PC-3 (cell line): ENCODE measurements around the gene POLD1. TPM values are rescaled to one million over a fixed set of nuclear protein-coding genes. Genes with fewer than 3 reads are reported as not detected.

Experiments
- ATAC-seq: fragments of 200-7000 bp; cut with Tn5 transposase; 2 replicates; pipeline ENCODE4 v1.9.1; 2020; ENCODE audit warnings: mild to moderate bottlenecking, moderate library complexity
- BruUV-seq: library from RNA; stranded (reverse); fragments of 400-500 nt; replicated peaks from 2 replicates; lab custom pipeline; 2021; lab: Mats Ljungman, UMichigan
- CTCF ChIA-PET: fragments of 300-600 bp; sonication (Branson Sonifier 250); formaldehyde crosslinking; loops from one replicate; lab custom pipeline; 2022; ENCODE audit warnings: antibody characterized with exemption; lab: Charles Lee
- POLR2A ChIA-PET: fragments of 300-600 bp; sonication (Branson Sonifier 250); formaldehyde crosslinking; loops from one replicate; lab custom pipeline; 2022; ENCODE audit warnings: antibody characterized with exemption; ENCODE audit not compliant: unreplicated experiment; lab: Charles Lee
- DNase-seq: peaks from one replicate; pipeline ENCODE4 v3.0.0-alpha.2; 2015
- H2AFZ ChIP-seq: fragments of 300-600 bp; sonication (generic); 2 replicates; pipeline ENCODE4 v1.6.0; 2016; ENCODE audit warnings: antibody characterized with exemption, low read length
- H3F3A ChIP-seq: fragments of 300-600 bp; sonication (generic); one replicate; pipeline ENCODE4 v1.6.0; 2017; ENCODE audit warnings: antibody characterized with exemption, low read length, control low read depth, mild to moderate bottlenecking; ENCODE audit not compliant: unreplicated experiment
- H3K27ac ChIP-seq: fragments of 300-600 bp; sonication (generic); 2 replicates; pipeline ENCODE4 v1.5.1; 2016; ENCODE audit warnings: mild to moderate bottlenecking, low read length
- H3K27me3 ChIP-seq: fragments of 300-600 bp; sonication (generic); 2 replicates; pipeline ENCODE4 v1.6.1; 2016; ENCODE audit warnings: low read length, mixed read lengths
- H3K36me3 ChIP-seq: fragments of 300-600 bp; sonication (generic); 2 replicates; pipeline ENCODE4 v1.6.1; 2016; ENCODE audit warnings: low read depth, mixed run types, low read length, mixed read lengths
- H3K4me1 ChIP-seq: fragments of 300-600 bp; sonication (generic); 2 replicates; pipeline ENCODE4 v1.5.1; 2016; ENCODE audit warnings: low read length; ENCODE audit not compliant: insufficient read depth
- H3K4me2 ChIP-seq: fragments of 300-600 bp; sonication (generic); 2 replicates; pipeline ENCODE4 v1.6.0; 2016; ENCODE audit warnings: low read length
- H3K4me3 ChIP-seq: fragments of 300-600 bp; sonication (generic); 2 replicates; pipeline ENCODE4 v1.5.1; 2016; ENCODE audit warnings: mild to moderate bottlenecking, low read length, mixed read lengths
- H3K79me2 ChIP-seq: fragments of 300-600 bp; sonication (generic); 2 replicates; pipeline ENCODE4 v1.6.1; 2017; ENCODE audit warnings: low read length, mixed read lengths
- H3K9ac ChIP-seq: fragments of 300-600 bp; sonication (generic); 2 replicates; pipeline ENCODE4 v1.6.0; 2016; ENCODE audit warnings: mild to moderate bottlenecking, low read length
- H3K9me2 ChIP-seq: fragments of 300-600 bp; sonication (generic); replicated peaks from 2 replicates; pipeline ENCODE4 v1.6.1; 2016; ENCODE audit warnings: mixed run types, low read length, mixed read lengths
- H3K9me3 ChIP-seq: fragments of 300-600 bp; sonication (generic); 2 replicates; pipeline ENCODE4 v1.6.1; 2016; ENCODE audit warnings: low read length, mixed read lengths
- H4K20me1 ChIP-seq: fragments of 300-600 bp; sonication (generic); 2 replicates; pipeline ENCODE4 v1.6.1; 2016; ENCODE audit warnings: low read length, mixed read lengths
- EZH2 ChIP-seq: fragments of 300-600 bp; sonication (generic); IDR thresholded peaks from one replicate; pipeline ENCODE4 v1.6.1; 2017; ENCODE audit warnings: antibody characterized with exemption, mild to moderate bottlenecking, low read length; ENCODE audit not compliant: unreplicated experiment
- EZH2phosphoT487 ChIP-seq: fragments of 300-600 bp; sonication (generic); IDR thresholded peaks from 2 replicates; pipeline ENCODE4 v1.6.1; 2018; ENCODE audit warnings: mild to moderate bottlenecking, antibody characterized with exemption, low read length, borderline replicate concordance
- intact Hi-C: fragments of 100-400 bp; cut with micrococcal nuclease; formaldehyde crosslinking; loops from 2 replicates; pipeline ENCODE4 v1.9.0; 2023
- total RNA-seq: library from RNA; depleted of rRNA; stranded (reverse); fragments of >200 nt; gene quantifications from 2 replicates; pipeline ENCODE4 v1.2.3, GENCODE V29; 2014
- TF ChIP-seq, protein P1 (sequence below): fragments of 300-600 bp; sonication (generic); conservative IDR thresholded peaks from 2 replicates; pipeline ENCODE4 v1.5.1; 2017; ENCODE audit warnings: antibody characterized with exemption, low read depth, mild to moderate bottlenecking, low read length

The POLD1 gene
- total RNA-seq, 1 experiment from 2014 or later: 165 TPM

DNA sequence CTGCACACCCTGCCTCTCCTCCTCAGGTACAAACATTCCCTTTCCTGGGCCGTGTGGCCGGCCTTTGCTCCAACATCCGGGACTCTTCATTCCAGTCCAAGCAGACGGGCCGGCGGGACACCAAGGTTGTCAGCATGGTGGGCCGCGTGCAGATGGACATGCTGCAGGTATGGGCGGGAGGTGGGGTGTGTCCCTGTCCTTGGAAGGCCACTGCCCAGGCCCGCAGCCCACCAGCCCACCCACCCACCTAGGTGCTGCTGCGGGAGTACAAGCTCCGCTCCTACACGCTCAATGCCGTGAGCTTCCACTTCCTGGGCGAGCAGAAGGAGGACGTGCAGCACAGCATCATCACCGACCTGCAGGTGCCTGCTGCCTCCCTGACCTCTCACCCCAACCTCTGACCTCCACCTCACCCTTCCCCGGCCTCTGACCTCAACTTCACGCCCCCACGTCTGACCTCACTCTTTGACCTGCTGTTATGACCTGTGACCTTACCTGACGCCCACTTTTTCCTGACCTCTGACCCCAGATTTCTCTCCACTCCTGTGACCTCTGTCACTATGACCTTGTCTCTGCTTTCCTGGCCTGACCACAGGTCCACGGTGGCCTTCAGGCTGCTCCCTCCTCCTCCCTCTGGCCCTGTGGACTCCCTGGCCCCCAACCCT, 22.1 kb downstream of the POLD1 start:
- intact Hi-C loops: no loop called here
- Histone ChIP-seq H3K36me3 (peaks cover 43% of the 10 kb centered on the region), H2AFZ (no peak overlapping the region), H3K27ac (no peak overlapping the region), H4K20me1 (no peaks in the 10 kb centered on the region), H3K79me2 (no peaks in the 10 kb centered on the region), H3K9me3 (no peaks in the 10 kb centered on the region), H3K9me2 (no peaks in the 10 kb centered on the region), H3K4me1 (no peaks in the 10 kb centered on the region), H3K27me3 (no peaks in the 10 kb centered on the region), H3K4me3 (no peak overlapping the region), H3K4me2 (no peak overlapping the region), H3K9ac (no peak overlapping the region), H3F3A (no peaks in the 10 kb centered on the region)
- ChIA-PET POLR2A (no interaction called here), CTCF (no interaction called here)
- DNase-seq (no peak), ATAC-seq (no peak)
- BruUV-seq: no TSS peak
- no peak for TF ChIP-seq EZH2phosphoT487
- TF ChIP-seq, protein P1, sequence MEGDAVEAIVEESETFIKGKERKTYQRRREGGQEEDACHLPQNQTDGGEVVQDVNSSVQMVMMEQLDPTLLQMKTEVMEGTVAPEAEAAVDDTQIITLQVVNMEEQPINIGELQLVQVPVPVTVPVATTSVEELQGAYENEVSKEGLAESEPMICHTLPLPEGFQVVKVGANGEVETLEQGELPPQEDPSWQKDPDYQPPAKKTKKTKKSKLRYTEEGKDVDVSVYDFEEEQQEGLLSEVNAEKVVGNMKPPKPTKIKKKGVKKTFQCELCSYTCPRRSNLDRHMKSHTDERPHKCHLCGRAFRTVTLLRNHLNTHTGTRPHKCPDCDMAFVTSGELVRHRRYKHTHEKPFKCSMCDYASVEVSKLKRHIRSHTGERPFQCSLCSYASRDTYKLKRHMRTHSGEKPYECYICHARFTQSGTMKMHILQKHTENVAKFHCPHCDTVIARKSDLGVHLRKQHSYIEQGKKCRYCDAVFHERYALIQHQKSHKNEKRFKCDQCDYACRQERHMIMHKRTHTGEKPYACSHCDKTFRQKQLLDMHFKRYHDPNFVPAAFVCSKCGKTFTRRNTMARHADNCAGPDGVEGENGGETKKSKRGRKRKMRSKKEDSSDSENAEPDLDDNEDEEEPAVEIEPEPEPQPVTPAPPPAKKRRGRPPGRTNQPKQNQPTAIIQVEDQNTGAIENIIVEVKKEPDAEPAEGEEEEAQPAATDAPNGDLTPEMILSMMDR: no peak
- no peak for TF ChIP-seq EZH2

DNA sequence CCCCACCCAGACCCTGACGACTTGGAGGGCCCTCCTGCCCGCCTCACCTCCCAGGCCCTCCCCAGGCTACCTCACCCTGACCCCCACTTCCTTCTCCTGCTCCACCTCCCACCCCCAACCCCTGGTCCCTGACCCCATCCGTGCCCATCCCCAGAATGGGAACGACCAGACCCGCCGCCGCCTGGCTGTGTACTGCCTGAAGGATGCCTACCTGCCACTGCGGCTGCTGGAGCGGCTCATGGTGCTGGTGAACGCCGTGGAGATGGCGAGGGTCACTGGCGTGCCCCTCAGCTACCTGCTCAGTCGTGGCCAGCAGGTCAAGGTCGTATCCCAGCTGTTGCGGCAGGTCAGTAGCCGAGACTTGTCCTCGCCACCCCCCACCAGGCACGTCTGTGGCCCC, 22.7 kb downstream of the POLD1 start:
- CTCF ChIA-PET: no interaction called here
- Histone ChIP-seq H3K9me3 (no peaks in the 10 kb centered on the region), H3F3A (no peaks in the 10 kb centered on the region), H3K9ac (no peak overlapping the region), H2AFZ (no peak overlapping the region), H3K79me2 (no peaks in the 10 kb centered on the region), H3K27ac (no peak overlapping the region), H3K4me2 (no peak overlapping the region), H3K27me3 (no peaks in the 10 kb centered on the region), H3K9me2 (no peaks in the 10 kb centered on the region), H3K4me1 (no peaks in the 10 kb centered on the region), H4K20me1 (no peaks in the 10 kb centered on the region), H3K36me3 (peaks cover 40% of the 10 kb centered on the region), H3K4me3 (no peak overlapping the region)
- POLR2A ChIA-PET: no interaction called here
- BruUV-seq: no TSS peak
- TF ChIP-seq EZH2: no peak
- no peak for TF ChIP-seq EZH2phosphoT487
- TF ChIP-seq, protein P1: no peak
- intact Hi-C loops: no loop called here
- DNase-seq: no peak
- no peak for ATAC-seq

DNA sequence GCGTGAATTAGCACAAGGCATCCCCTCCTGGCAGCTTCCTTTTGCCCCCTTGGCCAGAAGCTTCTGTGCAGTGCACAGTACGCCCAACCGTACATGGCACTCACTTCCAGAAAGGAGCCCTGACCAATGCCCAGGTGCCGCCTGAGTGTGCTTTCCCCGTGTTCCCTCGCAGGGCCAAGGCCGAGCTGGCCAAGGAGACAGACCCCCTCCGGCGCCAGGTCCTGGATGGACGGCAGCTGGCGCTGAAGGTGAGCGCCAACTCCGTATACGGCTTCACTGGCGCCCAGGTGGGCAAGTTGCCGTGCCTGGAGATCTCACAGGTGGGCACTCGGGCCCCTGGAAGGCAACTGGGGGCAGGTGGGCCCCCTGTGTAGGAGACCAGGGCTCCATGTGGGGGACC, 25.2 kb downstream of the POLD1 start:
- no peaks in the 10 kb centered on the region for H3K9me3 ChIP-seq
- DNase-seq: no peak
- CTCF ChIA-PET: no interaction called here

More for the DNA sequence above, 25.2 kb downstream of the POLD1 start:
- no peak overlapping the region for H3K27ac ChIP-seq
- H4K20me1 ChIP-seq: no peaks in the 10 kb centered on the region
- BruUV-seq: no TSS peak
- H3K36me3 ChIP-seq: peaks cover 42% of the 10 kb centered on the region
- intact Hi-C loops: no loop called here
- H3F3A ChIP-seq: no peaks in the 10 kb centered on the region
- H3K9ac ChIP-seq: no peak overlapping the region
- no peaks in the 10 kb centered on the region for H3K9me2 ChIP-seq
- ATAC-seq: no peak
- no peaks in the 10 kb centered on the region for H3K4me1 ChIP-seq
- no peak overlapping the region for H3K4me3 ChIP-seq
- no peaks in the 10 kb centered on the region for H3K79me2 ChIP-seq
- no peak overlapping the region for H2AFZ ChIP-seq
- POLR2A ChIA-PET: interaction anchor here (0.6 kb wide), 1 partner anchor 10 kb away, joined by 6 read pairs; the partner anchor contains the start of gene SPIB
- no peak overlapping the region for H3K4me2 ChIP-seq
- no peaks in the 10 kb centered on the region for H3K27me3 ChIP-seq
- no peak for TF ChIP-seq EZH2
- TF ChIP-seq, protein P1: no peak
- TF ChIP-seq EZH2phosphoT487: no peak
